ENCODE results near the gene PPP2R2C. TPM values are rescaled to one million over a fixed set of nuclear protein-coding genes. Genes with fewer than 3 reads are reported as not detected.

The PPP2R2C gene
- total and polyA plus RNA-seq, 2 of the 4 experiments (the other 2 are of a cell fraction): 0.03 TPM; not detected in 1

DNA sequence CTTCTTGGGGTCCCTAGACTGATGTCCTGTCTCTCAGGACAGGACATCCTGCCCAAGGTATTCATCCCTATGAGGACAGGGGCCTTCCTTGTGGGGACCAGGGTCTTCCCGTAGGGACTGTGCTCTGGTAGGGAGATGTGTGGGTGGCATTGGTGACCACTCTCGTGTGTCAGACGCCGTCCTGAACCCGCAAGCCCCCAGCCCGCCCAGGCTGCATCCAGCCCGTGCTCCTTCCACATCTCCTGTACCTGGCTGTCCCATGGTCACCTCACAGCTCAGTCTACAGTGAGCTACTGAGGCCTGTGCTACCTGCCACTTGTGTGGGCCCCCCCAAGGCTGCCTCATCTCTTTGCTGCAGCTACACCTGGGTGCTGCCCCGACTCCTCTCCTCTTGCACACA, 178.8 kb downstream of the PPP2R2C start:
- Histone ChIP-seq H3K27ac (ENCODE audit: insufficient read depth, low read length) (no peak overlapping the region), H2BK20ac (ENCODE audit: low read depth, low read length) (no peak overlapping the region), H3K9me3 (ENCODE audit: control insufficient read depth, insufficient read depth, low read length) (no peaks in the 10 kb centered on the region), H3K4me3 (ENCODE audit: insufficient read depth, low read depth, low read length) (no peak overlapping the region), H2AK9ac (replicated peaks; ENCODE audit: low read depth, low read length, poor library complexity) (peak overlapping the region; percentile 37), H4K91ac (ENCODE audit: insufficient read depth, low read depth, low read length) (no peak overlapping the region), H3K4ac (ENCODE audit: low read depth, low read length) (no peak overlapping the region), H3K36me3 (ENCODE audit: control insufficient read depth, insufficient read depth, low read length) (peaks cover 69% of the 10 kb centered on the region), H3K79me1 (ENCODE audit: low read depth in 1 of 2, low read length in 2 of 2) (no peaks in the 10 kb centered on the region), H4K8ac (ENCODE audit: low read depth in 2 of 2, low read length in 2 of 2) (no peak overlapping the region), H3K18ac (ENCODE audit: low read depth, low read length) (no peak overlapping the region), H3K9ac (ENCODE audit: low read depth, low read length) (no peak overlapping the region), H2AK5ac (ENCODE audit: low read depth, low read length) (no peak overlapping the region), H3K56ac (ENCODE audit: extremely low read depth, insufficient read depth, low read length) (no peak overlapping the region), H3K27me3 (ENCODE audit: control insufficient read depth, insufficient read depth, low read length) (no peaks in the 10 kb centered on the region), H3K9me1 (ENCODE audit: insufficient read depth, low read length) (peaks cover 8% of the 10 kb centered on the region), H3K4me2 (ENCODE audit: low read depth, low read length) (no peak overlapping the region), H4K5ac (ENCODE audit: low read depth, low read length) (no peak overlapping the region), H2AFZ (replicated peaks; ENCODE audit: low read length, poor library complexity) (no peak overlapping the region), H3K23ac (ENCODE audit: low read depth, low read length) (no peak overlapping the region), H3K14ac (replicated peaks; ENCODE audit: low read depth, low read length) (no peak overlapping the region), H2BK120ac (ENCODE audit: low read depth, low read length) (no peak overlapping the region), H2BK15ac (ENCODE audit: low read depth, low read length) (no peak overlapping the region), H4K20me1 (ENCODE audit: insufficient read depth, low read length) (peaks cover 6% of the 10 kb centered on the region; the same call in 1 of the 2 replicates), H3K4me1 (ENCODE audit: control insufficient read depth, insufficient read depth, low read length) (peaks cover 2% of the 10 kb centered on the region; the same call in 1 of the 2 replicates), H2BK5ac (ENCODE audit: low read depth, low read length, poor library complexity, severe bottlenecking) (no peak overlapping the region)
- no peak for ATAC-seq (ENCODE audit: low read depth)
- in situ Hi-C loops (cut with MboI; ENCODE audit: low sequenced_read_pairs): no loop called here
- DNase-seq: no peak
- TF ChIP-seq MAZ (IDR thresholded peaks at IDR 0.05; ENCODE audit: borderline replicate concordance, low read depth, low read length): no peak
- TF ChIP-seq, protein P1, sequence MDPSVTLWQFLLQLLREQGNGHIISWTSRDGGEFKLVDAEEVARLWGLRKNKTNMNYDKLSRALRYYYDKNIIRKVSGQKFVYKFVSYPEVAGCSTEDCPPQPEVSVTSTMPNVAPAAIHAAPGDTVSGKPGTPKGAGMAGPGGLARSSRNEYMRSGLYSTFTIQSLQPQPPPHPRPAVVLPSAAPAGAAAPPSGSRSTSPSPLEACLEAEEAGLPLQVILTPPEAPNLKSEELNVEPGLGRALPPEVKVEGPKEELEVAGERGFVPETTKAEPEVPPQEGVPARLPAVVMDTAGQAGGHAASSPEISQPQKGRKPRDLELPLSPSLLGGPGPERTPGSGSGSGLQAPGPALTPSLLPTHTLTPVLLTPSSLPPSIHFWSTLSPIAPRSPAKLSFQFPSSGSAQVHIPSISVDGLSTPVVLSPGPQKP (IDR thresholded peaks at IDR 0.05; ENCODE audit: borderline replicate concordance, low read depth, low read length): no peak
- TF ChIP-seq SMC3 (IDR thresholded peaks at IDR 0.05; ENCODE audit: low read depth, low read length): no peak
- TF ChIP-seq POLR2A (IDR thresholded peaks at IDR 0.05; ENCODE audit: low read depth, low read length): no peak
- TF ChIP-seq RCOR1 (IDR thresholded peaks at IDR 0.05; ENCODE audit: insufficient replicate concordance, low read length): no peak
- no peak for TF ChIP-seq CHD1 (IDR thresholded peaks at IDR 0.05; ENCODE audit: low read depth, low read length)
- no peak for TF ChIP-seq NFE2L2 (IDR thresholded peaks at IDR 0.05; ENCODE audit: low read depth, low read length)
- no peak for TF ChIP-seq RFX5 (IDR thresholded peaks at IDR 0.05; ENCODE audit: low read depth, low read length)
- TF ChIP-seq BHLHE40 (IDR thresholded peaks at IDR 0.05; ENCODE audit: low read depth, low read length): no peak
- no peak for TF ChIP-seq FOS (IDR thresholded peaks at IDR 0.05; ENCODE audit: low read depth, low read length)
- no peak for TF ChIP-seq CEBPB (IDR thresholded peaks at IDR 0.05; ENCODE audit: low read depth, low read length)
- no peak for TF ChIP-seq MXI1 (IDR thresholded peaks at IDR 0.05; ENCODE audit: borderline replicate concordance, low read depth, low read length)
- TF ChIP-seq RAD21 (IDR thresholded peaks at IDR 0.05; ENCODE audit: low read length): no peak
- TF ChIP-seq, protein P2, sequence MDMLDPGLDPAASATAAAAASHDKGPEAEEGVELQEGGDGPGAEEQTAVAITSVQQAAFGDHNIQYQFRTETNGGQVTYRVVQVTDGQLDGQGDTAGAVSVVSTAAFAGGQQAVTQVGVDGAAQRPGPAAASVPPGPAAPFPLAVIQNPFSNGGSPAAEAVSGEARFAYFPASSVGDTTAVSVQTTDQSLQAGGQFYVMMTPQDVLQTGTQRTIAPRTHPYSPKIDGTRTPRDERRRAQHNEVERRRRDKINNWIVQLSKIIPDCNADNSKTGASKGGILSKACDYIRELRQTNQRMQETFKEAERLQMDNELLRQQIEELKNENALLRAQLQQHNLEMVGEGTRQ (IDR thresholded peaks at IDR 0.05; ENCODE audit: low read depth, low read length): no peak
- TF ChIP-seq, protein P3, sequence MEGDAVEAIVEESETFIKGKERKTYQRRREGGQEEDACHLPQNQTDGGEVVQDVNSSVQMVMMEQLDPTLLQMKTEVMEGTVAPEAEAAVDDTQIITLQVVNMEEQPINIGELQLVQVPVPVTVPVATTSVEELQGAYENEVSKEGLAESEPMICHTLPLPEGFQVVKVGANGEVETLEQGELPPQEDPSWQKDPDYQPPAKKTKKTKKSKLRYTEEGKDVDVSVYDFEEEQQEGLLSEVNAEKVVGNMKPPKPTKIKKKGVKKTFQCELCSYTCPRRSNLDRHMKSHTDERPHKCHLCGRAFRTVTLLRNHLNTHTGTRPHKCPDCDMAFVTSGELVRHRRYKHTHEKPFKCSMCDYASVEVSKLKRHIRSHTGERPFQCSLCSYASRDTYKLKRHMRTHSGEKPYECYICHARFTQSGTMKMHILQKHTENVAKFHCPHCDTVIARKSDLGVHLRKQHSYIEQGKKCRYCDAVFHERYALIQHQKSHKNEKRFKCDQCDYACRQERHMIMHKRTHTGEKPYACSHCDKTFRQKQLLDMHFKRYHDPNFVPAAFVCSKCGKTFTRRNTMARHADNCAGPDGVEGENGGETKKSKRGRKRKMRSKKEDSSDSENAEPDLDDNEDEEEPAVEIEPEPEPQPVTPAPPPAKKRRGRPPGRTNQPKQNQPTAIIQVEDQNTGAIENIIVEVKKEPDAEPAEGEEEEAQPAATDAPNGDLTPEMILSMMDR (conservative IDR thresholded peaks at IDR 0.05; ENCODE audit: low read depth, low read length): no peak
- no peak for TF ChIP-seq MAFK (IDR thresholded peaks at IDR 0.05; ENCODE audit: low read depth, low read length)
- 82% methylated on average over 1 of the region's 8 CpGs; no CpG with 5 or more reads in 1 of the 2 experiments for WGBS, 2 experiments (ENCODE audit: extremely low coverage in 2 of 2, insufficient read length in 1 of 2)
- CTCF ChIA-PET: no interaction called here
- BruUV-seq (replicated peaks): no TSS peak
- dilution Hi-C loops (cut with HindIII; ENCODE audit: low sequenced_read_pairs, unreplicated experiment): no loop called here
- POLR2A ChIA-PET (ENCODE audit: unreplicated experiment): no interaction called here
- intact Hi-C loops (cut with micrococcal nuclease): no loop called here

All from IMR-90 (cell line).